ENCODE measurements around the gene ZCWPW1. TPM values are rescaled to one million over a fixed set of nuclear protein-coding genes. Genes with fewer than 3 reads are reported as not detected.
"Not testable (repeated sequence)": the region's sequence is repeated elsewhere in the genome, so short reads cannot be mapped to it uniquely, and the experiment has no call there.

The ZCWPW1 gene
- total RNA-seq, 2 donors from 2014 or later: 2.9 to 3.5 TPM

DNA sequence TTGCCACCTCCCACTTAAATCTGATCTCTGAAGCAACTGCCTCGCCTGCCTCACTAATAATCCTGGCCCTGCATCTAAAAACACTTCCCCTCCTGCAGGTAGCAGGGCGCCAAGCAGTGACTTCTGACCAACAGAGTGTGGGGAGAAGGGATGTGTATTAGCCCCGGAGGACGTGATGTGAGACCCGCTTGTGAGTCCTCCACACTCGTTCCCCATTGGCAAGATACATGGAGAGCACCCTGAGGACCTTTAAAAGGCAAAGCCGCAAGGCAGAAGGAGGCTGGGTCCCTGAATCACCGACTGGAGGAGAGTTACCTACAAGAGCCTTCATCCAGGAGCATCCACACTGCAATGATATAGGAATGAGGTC, 61.3 kb downstream of the ZCWPW1 start:
- intact Hi-C loops (cut with DNase I): no loop called here
- peak; percentile 54 for DNase-seq (ENCODE audit: low spot score)

- peak; percentile 66 for DNase-seq (ENCODE audit: low spot score)
- intact Hi-C loops (cut with DNase I): no loop called here
These were observed 61.9 kb downstream of the ZCWPW1 start for GRCh38 chr7:100366411-100367250.

- DNase-seq (ENCODE audit: low spot score); intact Hi-C loops (cut with DNase I): not testable (repeated sequence)
These were observed 62.5 kb downstream of the ZCWPW1 start for GRCh38 chr7:100365998-100366367.

GRCh38 chr7:100364480-100364879, 64.0 kb downstream of the ZCWPW1 start:
- no peak for DNase-seq (ENCODE audit: low spot score)
- intact Hi-C loops (cut with DNase I): no loop called here

GRCh38 chr7:100363797-100364196, 64.7 kb downstream of the ZCWPW1 start:
- intact Hi-C loops (cut with DNase I); DNase-seq (ENCODE audit: low spot score): not testable (repeated sequence)

- intact Hi-C loops (cut with DNase I): no loop called here
- no peak for DNase-seq (ENCODE audit: low spot score)
These were observed 65.4 kb downstream of the ZCWPW1 start for GRCh38 chr7:100363098-100363497.

DNA sequence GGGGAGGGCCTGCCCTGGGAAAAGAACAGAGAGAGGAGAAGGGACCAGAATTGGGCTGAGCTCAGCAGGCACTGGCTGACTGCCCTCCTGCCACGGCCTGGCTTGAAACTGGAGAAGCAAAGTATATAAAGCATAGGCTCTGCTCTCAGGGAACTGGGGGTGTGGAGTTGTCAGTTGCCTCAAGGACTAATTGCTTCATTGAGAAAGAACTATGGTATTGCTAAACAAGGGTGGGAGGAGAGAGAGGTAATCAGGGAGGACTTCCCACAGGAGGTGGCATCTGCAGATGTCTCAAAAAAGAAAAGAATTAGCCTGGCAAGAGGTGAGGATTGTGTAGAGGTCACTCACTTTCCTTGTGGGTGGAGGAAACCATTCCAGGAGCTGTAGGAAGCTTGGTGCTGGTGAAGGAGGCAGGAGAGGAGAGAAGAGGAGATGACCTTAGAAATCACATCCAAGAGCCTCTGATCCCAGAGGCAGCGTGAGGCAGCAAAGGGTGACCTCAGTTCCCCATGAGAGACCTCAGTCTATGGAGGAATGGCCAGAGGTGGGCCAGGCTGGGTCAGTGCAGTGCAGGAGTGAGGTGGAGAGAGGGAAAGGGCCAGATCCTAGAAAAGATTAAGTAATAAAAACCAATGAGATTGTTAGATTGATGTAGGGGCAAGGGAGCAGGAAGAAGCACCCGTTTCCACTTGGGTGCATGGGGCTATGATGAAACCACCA, 68.2 kb downstream of the ZCWPW1 start:
- DNase-seq (ENCODE audit: low spot score): no peak
- intact Hi-C loops (cut with DNase I): no loop called here

GRCh38 chr7:100358857-100359212, 69.7 kb downstream of the ZCWPW1 start:
- intact Hi-C loops (cut with DNase I): no loop called here

GRCh38 chr7:100358027-100358856, 70.3 kb downstream of the ZCWPW1 start, which contains the start of gene PILRB:
PILRB (plus strand) TSS chr7:100358117; CDS start chr7:100358303, 186 bp downstream.
- intact Hi-C loops (cut with DNase I): no loop called here

More at GRCh38 chr7:100358857-100359212, 69.7 kb downstream of the ZCWPW1 start:
- DNase-seq (ENCODE audit: low spot score): no peak

DNA sequence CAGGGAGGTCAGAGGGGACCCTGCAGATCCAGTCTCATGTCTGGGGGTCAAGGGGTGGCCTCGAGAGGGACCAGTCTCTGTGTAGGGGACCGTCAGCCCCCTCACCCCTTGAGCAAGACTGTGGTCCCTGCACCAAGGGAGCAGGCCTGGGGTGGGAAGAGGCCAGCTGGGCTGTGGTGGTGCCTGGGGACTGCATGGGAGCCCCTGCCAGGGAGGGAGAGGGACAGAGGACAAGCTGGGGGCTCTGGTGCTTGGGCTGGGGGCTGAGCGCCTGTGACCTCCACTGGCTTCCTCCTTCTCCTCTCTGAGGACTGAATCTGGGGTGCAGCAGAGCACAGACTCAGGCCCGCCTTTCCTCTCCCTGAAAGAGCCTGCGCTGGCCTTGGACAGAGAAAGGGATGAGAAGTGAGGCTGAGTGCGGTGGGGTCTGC, 71.4 kb downstream of the ZCWPW1 start:
- no peak for DNase-seq (ENCODE audit: low spot score)
- intact Hi-C loops (cut with DNase I): no loop called here

More at GRCh38 chr7:100358027-100358856, 70.3 kb downstream of the ZCWPW1 start, which contains the start of gene PILRB:
- no peak for DNase-seq (ENCODE audit: low spot score)

GRCh38 chr7:100356416-100357068, 72.0 kb downstream of the ZCWPW1 start:
- no peak for DNase-seq (ENCODE audit: low spot score)
- intact Hi-C loops (cut with DNase I): no loop called here

- no peak for DNase-seq (ENCODE audit: low spot score)
- intact Hi-C loops (cut with DNase I): loop anchor here in 1 of 2 donors (5.0 kb wide), 1 partner anchor 1092 kb away; no protein-coding TSS in a partner anchor
These were observed 74.7 kb downstream of the ZCWPW1 start for GRCh38 chr7:100353685-100354330.

DNA sequence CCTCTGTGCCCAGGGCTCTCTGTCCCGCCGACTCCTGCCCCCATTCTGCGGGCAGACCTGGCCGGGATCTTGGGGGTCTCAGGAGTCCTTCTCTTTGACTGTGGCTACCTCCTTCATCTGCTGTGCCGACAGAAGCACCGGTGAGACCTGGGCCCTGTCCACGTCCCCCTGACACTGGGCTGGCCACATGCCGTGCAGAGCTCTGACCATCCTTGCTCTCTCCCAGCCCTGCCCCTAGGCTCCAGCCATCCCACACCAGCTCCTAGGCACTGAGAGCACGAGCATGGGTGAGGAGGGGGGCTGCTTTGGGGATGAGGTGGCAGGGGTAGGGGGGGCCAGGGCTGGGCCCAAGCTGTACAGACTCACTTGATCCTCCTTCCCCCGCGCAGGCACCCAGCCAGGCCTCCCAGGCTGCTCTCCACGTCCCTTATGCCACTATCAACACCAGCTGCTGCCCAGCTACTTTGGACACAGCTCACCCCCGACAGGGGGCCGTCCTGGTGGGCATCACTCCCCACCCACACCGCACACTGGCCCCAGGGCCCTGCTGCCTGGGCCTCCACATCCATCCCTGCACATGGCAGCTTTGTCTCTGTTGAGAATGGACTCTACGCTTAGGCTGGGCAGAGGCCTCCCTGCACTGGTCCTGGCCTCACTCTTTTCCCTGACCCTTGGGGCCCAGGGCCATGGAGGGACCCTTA, 75.4 kb downstream of the ZCWPW1 start:
- DNase-seq (ENCODE audit: low spot score): no peak
- intact Hi-C loops (cut with DNase I): loop anchor here in 1 of 2 donors (5.0 kb wide), 1 partner anchor 1091 kb away; no protein-coding TSS in a partner anchor

- DNase-seq (ENCODE audit: low spot score): not testable (repeated sequence)
- intact Hi-C loops (cut with DNase I): loop anchor here in 1 of 2 donors (5.0 kb wide), 1 partner anchor 1090 kb away; no protein-coding TSS in a partner anchor
These were observed 76.2 kb downstream of the ZCWPW1 start for GRCh38 chr7:100352230-100352781.

GRCh38 chr7:100351657-100352058, 76.8 kb downstream of the ZCWPW1 start:
- no peak for DNase-seq (ENCODE audit: low spot score)
- intact Hi-C loops (cut with DNase I): loop anchor here in 1 of 2 donors (5.0 kb wide), 1 partner anchor 1089 kb away; no protein-coding TSS in a partner anchor
